WTC11 (cell line): Measurements from ENCODE around the gene ABLIM2. TPM values are rescaled to one million over a fixed set of nuclear protein-coding genes. Genes with fewer than 3 reads are reported as not detected.

Experiments
- ATAC-seq: fragments of 200-7000 bp; cut with Tn5 transposase; 2 replicates; pipeline ENCODE4 v1.10.0; 2021; ENCODE audit warnings: mild to moderate bottlenecking, moderate library complexity
- CTCF ChIA-PET: fragments of 300-600 bp; sonication (Branson Sonifier 250); formaldehyde crosslinking; loops from one replicate; lab custom pipeline; 2021; ENCODE audit warnings: antibody characterized with exemption; lab: Charles Lee
- POLR2A ChIA-PET: fragments of 350-600 bp; sonication (Branson Sonifier 250); formaldehyde crosslinking; loops from one replicate; lab custom pipeline; 2021; ENCODE audit warnings: antibody characterized with exemption; lab: Charles Lee
- DNase-seq: peaks from one replicate; pipeline ENCODE4 v3.0.0; 2021; ENCODE audit warnings: low spot score
- H3K27ac Mint-ChIP-seq: 2 replicates; pipeline ENCODE4 v1.8.0; 2021; ENCODE audit warnings: mixed read lengths
- H3K27me3 Mint-ChIP-seq: 2 replicates; pipeline ENCODE4 v1.8.0; 2021; ENCODE audit warnings: low read depth, mild to moderate bottlenecking, moderate library complexity, mixed read lengths
- H3K36me3 Mint-ChIP-seq: 2 replicates; pipeline ENCODE4 v1.8.0; 2021; ENCODE audit warnings: mixed read lengths
- H3K4me1 Mint-ChIP-seq: 2 replicates; pipeline ENCODE4 v1.8.0; 2022; ENCODE audit warnings: mixed read lengths
- H3K4me3 Mint-ChIP-seq: 2 replicates; pipeline ENCODE4 v1.8.0; 2021; ENCODE audit warnings: mild to moderate bottlenecking, moderate library complexity, mixed read lengths
- H3K9me3 Mint-ChIP-seq: 2 replicates; pipeline ENCODE4 v1.8.0; 2021; ENCODE audit warnings: mixed read lengths
- ATF1 ChIP-seq: sonication (generic); formaldehyde crosslinking; IDR thresholded peaks from 2 replicates; pipeline ENCODE4 v1.8.1; 2023; ENCODE audit warnings: mild to moderate bottlenecking, moderate library complexity, missing genetic modification reagents
- CREB1 ChIP-seq: sonication (generic); formaldehyde crosslinking; IDR thresholded peaks from 2 replicates; pipeline ENCODE4 v1.8.0; 2023; ENCODE audit warnings: mild to moderate bottlenecking, missing genetic modification reagents
- KAT7 ChIP-seq: sonication (generic); formaldehyde crosslinking; IDR thresholded peaks from 2 replicates; pipeline ENCODE4 v1.8.1; 2023; ENCODE audit warnings: missing genetic modification reagents, mild to moderate bottlenecking, borderline replicate concordance
- MYBL2 ChIP-seq: sonication (generic); formaldehyde crosslinking; IDR thresholded peaks from 2 replicates; pipeline ENCODE4 v1.8.1; 2023; ENCODE audit warnings: mild to moderate bottlenecking, moderate library complexity, missing genetic modification reagents
- NFE2L1 ChIP-seq: sonication (generic); formaldehyde crosslinking; IDR thresholded peaks from 2 replicates; pipeline ENCODE4 v1.8.1; 2023; ENCODE audit warnings: missing genetic modification reagents
- RELA ChIP-seq: sonication (generic); formaldehyde crosslinking; IDR thresholded peaks from 2 replicates; pipeline ENCODE4 v1.8.1; 2022; ENCODE audit warnings: missing genetic modification reagents, mild to moderate bottlenecking, borderline replicate concordance
- TCF7 ChIP-seq: sonication (generic); formaldehyde crosslinking; IDR thresholded peaks from 2 replicates; pipeline ENCODE4 v1.8.0; 2022; ENCODE audit warnings: mild to moderate bottlenecking, low read depth, missing genetic modification reagents, moderate library complexity
- TEAD1 ChIP-seq: sonication (generic); formaldehyde crosslinking; IDR thresholded peaks from 2 replicates; pipeline ENCODE4 v1.8.0; 2022; ENCODE audit warnings: mild to moderate bottlenecking, missing genetic modification reagents
- TP53 ChIP-seq: sonication (generic); formaldehyde crosslinking; IDR thresholded peaks from 2 replicates; pipeline ENCODE4 v1.8.1; 2023; ENCODE audit warnings: mild to moderate bottlenecking, missing genetic modification reagents
- ZBTB21 ChIP-seq: sonication (generic); formaldehyde crosslinking; IDR thresholded peaks from 2 replicates; pipeline ENCODE4 v1.8.1; 2023; ENCODE audit warnings: mild to moderate bottlenecking, missing genetic modification reagents, borderline replicate concordance
- ZNF263 ChIP-seq: sonication (generic); formaldehyde crosslinking; IDR thresholded peaks from 2 replicates; pipeline ENCODE4 v1.8.1; 2022; ENCODE audit warnings: low read depth, mild to moderate bottlenecking, moderate library complexity, missing genetic modification reagents
- ZNF396 ChIP-seq: fragments of 250-450 bp; sonication (Bioruptor Pico); IDR thresholded peaks from 2 replicates; pipeline ENCODE4 v1.8.0; 2021; ENCODE audit warnings: mild to moderate bottlenecking, moderate library complexity, borderline replicate concordance
- total RNA-seq: library from RNA; stranded (reverse); gene quantifications from 3 replicates; pipeline ENCODE4 v1.2.3, GENCODE V29; 2021
- TF ChIP-seq, protein P1 (sequence below): sonication (generic); formaldehyde crosslinking; IDR thresholded peaks from 2 replicates; pipeline ENCODE4 v1.8.1; 2022; ENCODE audit warnings: mild to moderate bottlenecking, moderate library complexity, missing genetic modification reagents
- TF ChIP-seq, protein P2 (sequence below): sonication (generic); formaldehyde crosslinking; IDR thresholded peaks from 2 replicates; pipeline ENCODE4 v1.8.0; 2022; ENCODE audit warnings: missing genetic modification reagents
- TF ChIP-seq, protein P3 (sequence below): sonication (generic); formaldehyde crosslinking; IDR thresholded peaks from 2 replicates; pipeline ENCODE4 v1.8.0; 2022; ENCODE audit warnings: mild to moderate bottlenecking, missing genetic modification reagents
- TF ChIP-seq, protein P4 (sequence below): sonication (generic); formaldehyde crosslinking; IDR thresholded peaks from 2 replicates; pipeline ENCODE4 v1.8.1; 2022; ENCODE audit warnings: missing genetic modification reagents, borderline replicate concordance

The ABLIM2 gene
- total RNA-seq, 1 experiment from 2014 or later: 2.6 TPM

DNA sequence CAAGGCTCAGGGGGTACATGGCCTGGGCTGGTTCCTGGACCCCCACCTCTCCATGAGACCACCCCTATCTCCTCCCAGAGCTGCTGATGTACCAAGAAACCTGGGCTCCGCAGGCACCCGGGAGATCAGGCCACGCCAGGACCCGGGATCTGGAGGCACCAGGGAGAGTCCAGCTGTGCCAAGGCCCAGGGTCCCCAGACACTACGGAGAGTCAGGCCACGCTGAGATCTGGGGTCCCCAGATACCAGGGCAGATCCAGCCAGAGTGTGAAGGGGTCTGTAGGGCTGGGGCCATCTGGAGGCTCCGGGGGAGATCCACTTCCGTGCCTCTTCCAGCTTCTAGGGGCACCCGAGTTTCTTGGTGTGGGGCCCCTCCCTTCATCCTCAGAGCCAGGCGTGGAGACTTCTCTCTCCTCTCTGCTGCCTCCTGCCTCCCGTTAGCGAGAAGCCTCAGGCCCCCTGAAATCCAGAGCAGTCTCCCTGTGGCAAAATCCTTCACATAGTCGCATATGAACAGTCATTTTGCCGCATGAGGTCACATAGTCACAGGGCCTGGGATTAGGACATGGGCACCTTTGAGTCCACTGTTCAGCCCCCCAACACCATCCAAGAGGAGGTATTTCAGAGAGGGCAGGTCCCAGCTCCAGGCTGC, 9.7 kb downstream of the ABLIM2 start:
- no peaks in the 10 kb centered on the region for H3K36me3 Mint-ChIP-seq
- H3K9me3 Mint-ChIP-seq: no peaks in the 10 kb centered on the region
- peaks cover 15% of the 10 kb centered on the region for H3K4me1 Mint-ChIP-seq
- H3K27ac Mint-ChIP-seq: peak overlapping the region; percentile 80
- POLR2A ChIA-PET: no interaction called here
- ATAC-seq: peak; percentile 18; the same call in 1 of the 2 replicates
- CTCF ChIA-PET: interaction anchor here (0.6 to 1.4 kb wide), 4 partner anchors 19 to 193 kb away, joined by 3 to 5 read pairs (median 4); no protein-coding TSS in a partner anchor
- TF ChIP-seq ZBTB21 (CRISPR knock-in tag): no peak
- TF ChIP-seq, protein P1, sequence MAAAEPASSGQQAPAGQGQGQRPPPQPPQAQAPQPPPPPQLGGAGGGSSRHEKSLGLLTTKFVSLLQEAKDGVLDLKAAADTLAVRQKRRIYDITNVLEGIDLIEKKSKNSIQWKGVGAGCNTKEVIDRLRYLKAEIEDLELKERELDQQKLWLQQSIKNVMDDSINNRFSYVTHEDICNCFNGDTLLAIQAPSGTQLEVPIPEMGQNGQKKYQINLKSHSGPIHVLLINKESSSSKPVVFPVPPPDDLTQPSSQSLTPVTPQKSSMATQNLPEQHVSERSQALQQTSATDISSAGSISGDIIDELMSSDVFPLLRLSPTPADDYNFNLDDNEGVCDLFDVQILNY: no peak
- TF ChIP-seq NFE2L1 (CRISPR knock-in tag): no peak
- TF ChIP-seq, protein P2, sequence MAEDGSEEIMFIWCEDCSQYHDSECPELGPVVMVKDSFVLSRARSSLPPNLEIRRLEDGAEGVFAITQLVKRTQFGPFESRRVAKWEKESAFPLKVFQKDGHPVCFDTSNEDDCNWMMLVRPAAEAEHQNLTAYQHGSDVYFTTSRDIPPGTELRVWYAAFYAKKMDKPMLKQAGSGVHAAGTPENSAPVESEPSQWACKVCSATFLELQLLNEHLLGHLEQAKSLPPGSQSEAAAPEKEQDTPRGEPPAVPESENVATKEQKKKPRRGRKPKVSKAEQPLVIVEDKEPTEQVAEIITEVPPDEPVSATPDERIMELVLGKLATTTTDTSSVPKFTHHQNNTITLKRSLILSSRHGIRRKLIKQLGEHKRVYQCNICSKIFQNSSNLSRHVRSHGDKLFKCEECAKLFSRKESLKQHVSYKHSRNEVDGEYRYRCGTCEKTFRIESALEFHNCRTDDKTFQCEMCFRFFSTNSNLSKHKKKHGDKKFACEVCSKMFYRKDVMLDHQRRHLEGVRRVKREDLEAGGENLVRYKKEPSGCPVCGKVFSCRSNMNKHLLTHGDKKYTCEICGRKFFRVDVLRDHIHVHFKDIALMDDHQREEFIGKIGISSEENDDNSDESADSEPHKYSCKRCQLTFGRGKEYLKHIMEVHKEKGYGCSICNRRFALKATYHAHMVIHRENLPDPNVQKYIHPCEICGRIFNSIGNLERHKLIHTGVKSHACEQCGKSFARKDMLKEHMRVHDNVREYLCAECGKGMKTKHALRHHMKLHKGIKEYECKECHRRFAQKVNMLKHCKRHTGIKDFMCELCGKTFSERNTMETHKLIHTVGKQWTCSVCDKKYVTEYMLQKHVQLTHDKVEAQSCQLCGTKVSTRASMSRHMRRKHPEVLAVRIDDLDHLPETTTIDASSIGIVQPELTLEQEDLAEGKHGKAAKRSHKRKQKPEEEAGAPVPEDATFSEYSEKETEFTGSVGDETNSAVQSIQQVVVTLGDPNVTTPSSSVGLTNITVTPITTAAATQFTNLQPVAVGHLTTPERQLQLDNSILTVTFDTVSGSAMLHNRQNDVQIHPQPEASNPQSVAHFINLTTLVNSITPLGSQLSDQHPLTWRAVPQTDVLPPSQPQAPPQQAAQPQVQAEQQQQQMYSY (CRISPR knock-in tag): no peak
- TF ChIP-seq RELA (CRISPR knock-in tag): no peak
- TF ChIP-seq, all 79 proteins: peak for 0
- no peaks in the 10 kb centered on the region; the same call in 1 of the 2 replicates for H3K27me3 Mint-ChIP-seq
- no peak for DNase-seq
- no peak overlapping the region for H3K4me3 Mint-ChIP-seq

DNA sequence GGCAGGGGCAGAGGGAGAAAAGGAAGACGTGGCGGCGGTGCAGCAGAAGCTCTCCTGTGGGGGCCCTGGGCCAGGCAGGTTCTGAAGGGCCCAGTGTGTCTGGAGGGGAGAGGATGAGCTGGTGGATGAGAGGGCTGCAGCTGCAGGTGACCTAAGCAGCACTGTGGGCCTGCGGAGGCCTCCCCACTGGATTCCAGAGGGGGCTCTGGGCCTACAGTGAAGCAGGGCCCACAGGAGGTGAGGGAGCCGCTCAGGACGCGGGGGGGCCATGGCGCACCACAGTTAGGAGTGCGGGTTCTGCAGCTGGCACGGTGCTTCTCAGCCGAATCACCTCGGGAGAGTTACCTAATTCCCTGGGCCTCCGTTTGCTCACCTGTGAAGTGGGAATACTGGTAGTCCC, 10.5 kb downstream of the ABLIM2 start:
- H3K27ac Mint-ChIP-seq: no peak overlapping the region
- CTCF ChIA-PET: interaction anchor here (0.9 to 1.5 kb wide), 2 partner anchors 29 to 103 kb away, joined by 3 to 5 read pairs; no protein-coding TSS in a partner anchor
- DNase-seq: no peak

More for the DNA sequence above, 10.5 kb downstream of the ABLIM2 start:
- Mint-ChIP-seq H3K27me3 (no peaks in the 10 kb centered on the region; the same call in 1 of the 2 replicates), H3K4me3 (no peak overlapping the region), H3K36me3 (no peaks in the 10 kb centered on the region), H3K9me3 (no peaks in the 10 kb centered on the region), H3K4me1 (peaks cover 16% of the 10 kb centered on the region)
- POLR2A ChIA-PET: no interaction called here
- TF ChIP-seq, protein P3, sequence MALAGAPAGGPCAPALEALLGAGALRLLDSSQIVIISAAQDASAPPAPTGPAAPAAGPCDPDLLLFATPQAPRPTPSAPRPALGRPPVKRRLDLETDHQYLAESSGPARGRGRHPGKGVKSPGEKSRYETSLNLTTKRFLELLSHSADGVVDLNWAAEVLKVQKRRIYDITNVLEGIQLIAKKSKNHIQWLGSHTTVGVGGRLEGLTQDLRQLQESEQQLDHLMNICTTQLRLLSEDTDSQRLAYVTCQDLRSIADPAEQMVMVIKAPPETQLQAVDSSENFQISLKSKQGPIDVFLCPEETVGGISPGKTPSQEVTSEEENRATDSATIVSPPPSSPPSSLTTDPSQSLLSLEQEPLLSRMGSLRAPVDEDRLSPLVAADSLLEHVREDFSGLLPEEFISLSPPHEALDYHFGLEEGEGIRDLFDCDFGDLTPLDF (CRISPR knock-in tag): no peak
- TF ChIP-seq RELA (CRISPR knock-in tag) (no peak), KAT7 (CRISPR knock-in tag) (no peak), CREB1 (CRISPR knock-in tag) (no peak), TP53 (CRISPR knock-in tag) (no peak), NFE2L1 (CRISPR knock-in tag) (no peak), TEAD1 (CRISPR knock-in tag) (no peak), ATF1 (CRISPR knock-in tag) (no peak), TCF7 (no peak), ZNF396 (CRISPR knock-in tag) (no peak), ZNF263 (CRISPR knock-in tag) (no peak), MYBL2 (CRISPR knock-in tag) (no peak)
- TF ChIP-seq, protein P4, sequence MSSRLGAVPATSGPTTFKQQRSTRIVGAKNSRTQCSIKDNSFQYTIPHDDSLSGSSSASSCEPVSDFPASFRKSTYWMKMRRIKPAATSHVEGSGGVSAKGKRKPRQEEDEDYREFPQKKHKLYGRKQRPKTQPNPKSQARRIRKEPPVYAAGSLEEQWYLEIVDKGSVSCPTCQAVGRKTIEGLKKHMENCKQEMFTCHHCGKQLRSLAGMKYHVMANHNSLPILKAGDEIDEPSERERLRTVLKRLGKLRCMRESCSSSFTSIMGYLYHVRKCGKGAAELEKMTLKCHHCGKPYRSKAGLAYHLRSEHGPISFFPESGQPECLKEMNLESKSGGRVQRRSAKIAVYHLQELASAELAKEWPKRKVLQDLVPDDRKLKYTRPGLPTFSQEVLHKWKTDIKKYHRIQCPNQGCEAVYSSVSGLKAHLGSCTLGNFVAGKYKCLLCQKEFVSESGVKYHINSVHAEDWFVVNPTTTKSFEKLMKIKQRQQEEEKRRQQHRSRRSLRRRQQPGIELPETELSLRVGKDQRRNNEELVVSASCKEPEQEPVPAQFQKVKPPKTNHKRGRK: no peak
- ATAC-seq: no peak
